NCI-H2227 (cell line): ENCODE data around the gene CFDP1.

Experiments used
- DNase-seq: peaks from one replicate; lab custom pipeline; 2025; ENCODE audit not compliant: unreplicated experiment; lab: John Stamatoyannopoulos, UW

The CFDP1 gene

GRCh38 chr16:75256059-75256571 lies 177.2 kb downstream of the CFDP1 start:
- peak; percentile 35 for DNase-seq

GRCh38 chr16:75254359-75254837 lies 178.9 kb downstream of the CFDP1 start:
- no peak for DNase-seq

- DNase-seq, result no peak
These were observed 180.1 kb downstream of the CFDP1 start for GRCh38 chr16:75252946-75253911.

GRCh38 chr16:75252049-75252864 lies 181.0 kb downstream of the CFDP1 start:
- DNase-seq, result no peak

- peak; percentile 88 for DNase-seq
These were observed 181.8 kb downstream of the CFDP1 start, which contains the start of gene BCAR1 for GRCh38 chr16:75251280-75252048. Gene BCAR1 (minus strand): TSS chr16:75251624. CDS start chr16:75251482, 142 bp downstream.

- DNase-seq, result peak; percentile 22
These were observed 182.5 kb downstream of the CFDP1 start for GRCh38 chr16:75250809-75251279.

GRCh38 chr16:75250089-75250808 lies 183.1 kb downstream of the CFDP1 start:
- no peak for DNase-seq

GRCh38 chr16:75249441-75249840 lies 183.9 kb downstream of the CFDP1 start:
- DNase-seq, result no peak

- DNase-seq, result no peak
These were observed 184.5 kb downstream of the CFDP1 start for GRCh38 chr16:75248536-75249380.

GRCh38 chr16:75248142-75248535 lies 185.2 kb downstream of the CFDP1 start:
- DNase-seq, result no peak

- DNase-seq, result no peak
These were observed 186.1 kb downstream of the CFDP1 start for GRCh38 chr16:75247249-75247648.

- no peak for DNase-seq
These were observed 186.6 kb downstream of the CFDP1 start for GRCh38 chr16:75246504-75247205.

GRCh38 chr16:75244844-75245758 lies 188.2 kb downstream of the CFDP1 start:
- peak; percentile 10 for DNase-seq

GRCh38 chr16:75244225-75244809 lies 189.0 kb downstream of the CFDP1 start:
- no peak for DNase-seq
